Measurements from ENCODE around the gene ACSS1. TPM values are rescaled to one million over a fixed set of nuclear protein-coding genes. Genes with fewer than 3 reads are reported as not detected.

Gene ACSS1
- total and polyA plus RNA-seq, 2 of the 8 experiments (the other 6 are each of a cell fraction or from before 2014, with no cell fraction given) = 2.6 to 3.4 TPM

DNA sequence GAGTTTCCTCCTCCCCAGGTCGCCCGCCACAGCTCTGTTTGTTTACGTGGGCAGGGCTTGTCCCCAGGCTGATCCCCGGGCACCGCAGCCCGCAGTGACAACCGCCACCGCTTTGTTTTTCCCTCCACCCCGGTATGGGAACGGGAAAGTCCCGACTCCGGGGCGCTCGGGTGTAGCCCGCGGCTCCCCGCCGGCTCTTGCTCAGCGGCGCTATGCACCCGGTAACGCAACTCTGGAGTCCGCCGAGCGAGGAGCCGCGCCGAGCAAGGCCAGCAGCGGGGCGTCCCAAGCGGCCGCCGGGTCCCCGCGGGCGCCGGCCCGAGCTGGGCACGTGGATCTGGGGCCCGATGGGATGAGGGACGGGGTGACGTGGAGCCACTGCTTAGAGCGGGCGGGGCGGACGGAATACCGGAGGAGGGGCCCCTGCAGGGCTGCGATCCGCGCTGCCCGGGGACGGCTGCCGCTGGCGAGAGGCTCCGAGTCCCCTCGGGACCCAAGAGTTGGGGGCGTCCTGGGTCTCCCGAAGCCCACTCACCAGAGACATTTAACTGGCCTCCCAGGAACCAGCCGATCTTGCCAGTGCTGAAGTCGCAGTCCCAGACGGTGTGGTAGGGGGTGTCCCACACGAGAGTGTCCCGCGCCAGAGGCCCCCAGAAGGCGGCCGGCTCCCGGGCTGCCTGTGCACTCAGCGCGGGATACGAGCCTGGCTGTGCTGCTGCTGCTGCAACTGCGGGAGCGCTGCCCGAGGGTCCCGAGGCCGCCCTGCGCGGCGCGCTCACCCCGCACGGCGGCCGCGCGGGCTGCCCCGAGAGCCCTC is 497 bp downstream of the ACSS1 start (continued):
- TF ChIP-seq KDM4A (IDR thresholded peaks at IDR 0.05; ENCODE audit: low read depth, low read length, severe bottlenecking) = peak; percentile 71
